GM12878 (cell line): ENCODE measurements around the gene MSX1. TPM values are rescaled to one million over a fixed set of nuclear protein-coding genes. Genes with fewer than 3 reads are reported as not detected.

Source experiments
- ATAC-seq: fragments of 200-7000 bp; cut with Tn5 transposase; 3 replicates; pipeline ENCODE4 v1.9.1; 2020; ENCODE audit warnings: mild to moderate bottlenecking, moderate library complexity
- BruUV-seq: library from RNA; stranded (reverse); fragments of 400-500 nt; replicated peaks from 2 replicates; lab custom pipeline; 2021; lab: Mats Ljungman, UMichigan
- CTCF ChIA-PET: fragments of 300-600 bp; sonication (Branson Sonifier 250); formaldehyde crosslinking; extraction: SDS; loops from one replicate; lab custom pipeline; 2021; ENCODE audit warnings: inconsistent platforms; lab: Yijun Ruan, JAX
- POLR2A ChIA-PET: fragments of 350-600 bp; formaldehyde crosslinking; extraction: SDS; loops from one replicate; lab custom pipeline; 2021; ENCODE audit warnings: inconsistent platforms; lab: Charles Lee
- RAD21 ChIA-PET: fragments of 300-600 bp; sonication (Branson Sonifier 250); formaldehyde crosslinking; loops from one replicate; lab custom pipeline; 2023; ENCODE audit warnings: antibody characterized with exemption; ENCODE audit not compliant: unreplicated experiment; lab: Charles Lee
- SMC1A ChIA-PET: fragments of 300-600 bp; sonication (Branson Sonifier 250); formaldehyde crosslinking; loops from one replicate; lab custom pipeline; 2023; ENCODE audit not compliant: unreplicated experiment, uncharacterized antibody; lab: Charles Lee
- DNase-seq: peaks from one replicate; pipeline ENCODE4 v3.0.0-alpha.2; 2011; ENCODE audit warnings: low read depth, low spot score
- FAIRE-seq: peaks from 3 replicates; lab custom pipeline; 2011; peaks lifted over from hg19 to GRCh38; lab: Jason Lieb, UNC
- H2AFZ ChIP-seq: 2 replicates; pipeline ENCODE4 v1.6.0; 2011; ENCODE audit warnings: low read depth, low read length, control low read depth; ENCODE audit not compliant: control insufficient read depth
- H3K27ac ChIP-seq: 2 replicates; pipeline ENCODE4 v1.5.1; 2011; ENCODE audit warnings: control low read depth; ENCODE audit not compliant: control insufficient read depth, insufficient read depth
- H3K27me3 ChIP-seq, 2 experiments: replicated peaks in 1 of 2; 2 replicates each; pipeline versions ENCODE4 v1.6.0 to v1.6.1; 2011; ENCODE audit warnings: low read length in 1 of 2; ENCODE audit not compliant: control insufficient read depth in 2 of 2, insufficient read depth in 2 of 2
- H3K36me3 ChIP-seq, 2 experiments: 2 replicates each; pipeline ENCODE4 v1.5.1; 2011; ENCODE audit warnings: low read length in 1 of 2; ENCODE audit not compliant: control insufficient read depth in 2 of 2, insufficient read depth in 2 of 2
- H3K4me1 ChIP-seq: 2 replicates; pipeline ENCODE4 v1.6.1; 2011; ENCODE audit warnings: mild to moderate bottlenecking, low read length, moderate library complexity, mixed read lengths; ENCODE audit not compliant: control insufficient read depth, insufficient read depth
- H3K4me2 ChIP-seq: 2 replicates; pipeline ENCODE4 v1.6.0; 2011; ENCODE audit warnings: control low read depth; ENCODE audit not compliant: control insufficient read depth, insufficient read depth
- H3K4me3 ChIP-seq: fragments of 200-600 bp; sonication (generic); 2 replicates; pipeline ENCODE4 v1.5.1; 2016
- H3K79me2 ChIP-seq: 2 replicates; pipeline ENCODE4 v1.6.0; 2011; ENCODE audit warnings: low read length; ENCODE audit not compliant: control insufficient read depth, insufficient read depth
- H3K9ac ChIP-seq: 2 replicates; pipeline ENCODE4 v1.8.0; 2011; ENCODE audit warnings: low read length, control low read depth, mixed read lengths; ENCODE audit not compliant: control insufficient read depth, insufficient read depth
- H3K9me3 ChIP-seq: replicated peaks from 3 replicates; pipeline ENCODE4 v1.5.1; 2011; ENCODE audit warnings: mild to moderate bottlenecking, low read length; ENCODE audit not compliant: control insufficient read depth, insufficient read depth
- H4K20me1 ChIP-seq: 2 replicates; pipeline ENCODE4 v1.6.0; 2011; ENCODE audit not compliant: control insufficient read depth, insufficient read depth
- ATF7 ChIP-seq: fragments of 450-650 bp; IDR thresholded peaks from 2 replicates; pipeline ENCODE4 v1.6.1; 2016; ENCODE audit warnings: low read depth, mild to moderate bottlenecking
- BCL11A ChIP-seq: IDR thresholded peaks from 2 replicates; pipeline ENCODE4 v1.6.1; 2011; ENCODE audit warnings: low read depth, low read length
- CEBPB ChIP-seq, 2 experiments: fragments of 150-350 bp in 1 of 2; IDR thresholded peaks; 2 replicates each; pipeline ENCODE4 v1.6.1; 2012 to 2014; ENCODE audit warnings: low read depth in 2 of 2, low read length in 2 of 2, borderline replicate concordance in 1 of 2, inconsistent platforms in 1 of 2
- EZH2 ChIP-seq: IDR thresholded peaks from 2 replicates; pipeline ENCODE4 v1.6.1; 2012; ENCODE audit warnings: low read depth, mild to moderate bottlenecking, control low read depth, inconsistent platforms, low read length, borderline replicate concordance; ENCODE audit not compliant: control insufficient read depth
- GABPA ChIP-seq: IDR thresholded peaks from 2 replicates; pipeline ENCODE4 v1.6.1; 2014; ENCODE audit warnings: antibody characterized with exemption, low read depth, mild to moderate bottlenecking, inconsistent platforms
- GATAD2B ChIP-seq: fragments of 450-650 bp; conservative IDR thresholded peaks from 2 replicates; pipeline ENCODE4 v1.6.1; 2017; ENCODE audit warnings: low read depth, mild to moderate bottlenecking, moderate library complexity
- HCFC1 ChIP-seq: fragments of 150-350 bp; IDR thresholded peaks from 2 replicates; pipeline ENCODE4 v1.6.1; 2014; ENCODE audit warnings: low read length
- IKZF1 ChIP-seq: fragments of 450-650 bp; conservative IDR thresholded peaks from 2 replicates; pipeline ENCODE4 v1.6.1; 2017; ENCODE audit warnings: antibody characterized with exemption, mild to moderate bottlenecking
- KAT2A ChIP-seq: conservative IDR thresholded peaks from 2 replicates; pipeline ENCODE4 v1.6.1; 2011; ENCODE audit warnings: low read depth, low read length; ENCODE audit not compliant: control insufficient read depth
- LARP7 ChIP-seq: fragments of 450-650 bp; IDR thresholded peaks from 2 replicates; pipeline ENCODE4 v1.6.1; 2017; ENCODE audit warnings: mild to moderate bottlenecking
- SIN3A ChIP-seq: IDR thresholded peaks from 2 replicates; pipeline ENCODE4 v1.6.1; 2012; ENCODE audit warnings: low read depth, low read length, improper control_type of control experiment
- SMAD1 ChIP-seq: fragments of 450-650 bp; IDR thresholded peaks from 2 replicates; pipeline ENCODE4 v1.6.1; 2018; ENCODE audit warnings: mild to moderate bottlenecking, low read depth; ENCODE audit not compliant: partially characterized antibody
- TAF1 ChIP-seq: IDR thresholded peaks from 2 replicates; pipeline ENCODE4 v1.6.1; 2011; ENCODE audit warnings: mild to moderate bottlenecking, low read depth, low read length, borderline replicate concordance
- WRNIP1 ChIP-seq: IDR thresholded peaks from 2 replicates; pipeline ENCODE4 v1.6.1; 2011; ENCODE audit warnings: low read depth, low read length, improper control_type of control experiment, borderline replicate concordance
- ZNF217 ChIP-seq: fragments of 450-650 bp; IDR thresholded peaks from 2 replicates; pipeline ENCODE4 v1.6.1; 2017; ENCODE audit warnings: antibody characterized with exemption, mild to moderate bottlenecking
- ZZZ3 ChIP-seq: IDR thresholded peaks from 2 replicates; pipeline ENCODE4 v1.6.1; 2011; ENCODE audit warnings: low read depth; ENCODE audit not compliant: control insufficient read depth, insufficient read length
- WGBS: methylation state at CpG from one replicate; pipeline ENCODE4 v1.1.6; 2016; ENCODE audit warnings: low lambda C conversion rate; ENCODE audit not compliant: insufficient replicate concordance, insufficient coverage; ENCODE audit errors: missing lambda C conversion rate; 5-methylcytosine and 5-hydroxymethylcytosine counted together
- in situ Hi-C: fragments of 300-500 bp; cut with MboI; formaldehyde crosslinking; loops from 9 replicates; pipeline ENCODE4 v1.14.3; 2018; ENCODE audit warnings: mixed read lengths
- intact Hi-C: fragments of 100-400 bp; cut with micrococcal nuclease; formaldehyde crosslinking; loops from one replicate; pipeline ENCODE4 v1.14.2; 2022; ENCODE audit not compliant: unreplicated experiment
- polyA plus RNA-seq, 11 experiments: library from polyadenylated mRNA; depleted of rRNA in 4 of 11; unstranded in 6 of 11; stranded (reverse) in 5 of 11; fragments of >200 nt; fragmentation: Nextera tagmentation in 4 of 11; fragmentation: Illumina TruSeq in 1 of 11; extraction: Ambion mirVana in 4 of 11; extraction: Trizol in 1 of 11; gene quantifications; 1 replicate in 1 of 11; 2 replicates in 10 of 11; pipeline versions ENCODE4 v1.2.1 to v1.2.3, GENCODE V29; 2011 to 2016; ENCODE audit warnings: inconsistent platforms in 2 of 11, missing spikeins in 2 of 11, low read depth in 1 of 11
- total RNA-seq, 4 experiments: library from RNA; depleted of rRNA in 3 of 4; stranded (reverse); fragments of >200 nt in 3 of 4; fragmentation: Illumina TruSeq in 1 of 4; extraction: Trizol in 1 of 4; gene quantifications; 2 replicates each; pipeline versions ENCODE4 v1.2.1 to v1.2.3, GENCODE V29; 2013 to 2021
- TF ChIP-seq, protein P1 (sequence below): fragments of 450-650 bp; IDR thresholded peaks from 2 replicates; pipeline ENCODE4 v1.6.1; 2017; ENCODE audit warnings: borderline replicate concordance
- TF ChIP-seq, protein P2 (sequence below): IDR thresholded peaks from 2 replicates; pipeline ENCODE4 v1.6.1; 2011; ENCODE audit warnings: borderline replicate concordance, low read depth, mild to moderate bottlenecking, moderate library complexity, low read length; ENCODE audit not compliant: insufficient read depth, poor library complexity, severe bottlenecking

The MSX1 gene
- total and polyA plus RNA-seq, 10 of the 15 experiments (the other 5 are each of a cell fraction or from before 2014, with no cell fraction given), result 0.04 to 0.56 (median 0.15) TPM; not detected in 2

DNA sequence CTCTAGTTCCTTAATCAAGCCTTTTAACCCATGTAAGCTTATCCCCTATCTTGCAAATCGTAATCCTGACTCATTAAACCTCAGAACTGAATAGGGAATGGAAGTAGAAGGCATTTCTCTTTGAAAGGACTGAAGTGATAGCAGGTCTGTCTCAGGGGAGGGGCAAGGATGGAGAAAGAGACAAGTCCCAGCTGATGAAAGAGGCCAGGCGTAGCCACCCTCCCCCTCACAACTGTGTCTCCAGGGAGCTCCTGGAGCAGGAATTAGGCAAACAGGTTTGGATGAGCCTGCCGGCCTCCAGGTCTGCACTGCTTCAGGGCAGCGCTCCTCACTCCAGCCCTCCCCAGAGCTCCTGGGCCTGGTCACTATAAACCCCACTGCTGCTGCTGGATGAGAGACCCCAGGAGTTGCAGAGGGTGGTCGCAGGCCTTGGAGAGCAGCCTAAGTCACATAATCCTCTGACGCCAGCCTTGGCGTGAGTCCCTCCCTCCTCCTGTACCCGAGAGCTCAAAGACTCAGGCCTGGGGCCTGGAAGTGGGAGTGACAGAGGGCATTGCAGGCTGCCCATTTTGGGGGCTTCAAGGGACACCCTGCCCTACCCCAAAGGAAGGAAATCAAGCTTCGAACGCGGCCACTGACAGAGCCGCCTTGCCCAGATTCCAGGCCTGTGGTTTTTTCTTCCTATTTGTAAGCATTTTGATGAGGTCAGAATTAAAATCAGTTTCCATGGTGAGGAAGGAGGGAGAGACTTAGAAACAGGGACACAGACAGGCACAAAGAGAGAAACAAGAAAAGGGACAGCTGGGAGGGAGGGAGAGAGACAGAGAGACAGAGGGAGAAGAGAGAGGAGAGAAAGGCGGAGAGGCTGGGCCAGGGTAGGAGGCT lies 21.2 kb upstream of the MSX1 start:
- H3K36me3 ChIP-seq, result no peaks in the 10 kb centered on the region
- BruUV-seq, result no TSS peak
- TF ChIP-seq ZZZ3, result no peak
- TF ChIP-seq SIN3A, result no peak
- no peak for TF ChIP-seq IKZF1
- TF ChIP-seq WRNIP1, result no peak
- TF ChIP-seq CEBPB (IDR thresholded peaks at IDR 0.05; ENCODE audit: borderline replicate concordance in 1 of 2, low read depth in 2 of 2, low read length in 2 of 2), result no peak
- no peak for TF ChIP-seq SMAD1
- TF ChIP-seq BCL11A, result no peak
- no peak for TF ChIP-seq EZH2
- no peak for TF ChIP-seq GABPA
- no peak for TF ChIP-seq LARP7
- TF ChIP-seq, protein P1, sequence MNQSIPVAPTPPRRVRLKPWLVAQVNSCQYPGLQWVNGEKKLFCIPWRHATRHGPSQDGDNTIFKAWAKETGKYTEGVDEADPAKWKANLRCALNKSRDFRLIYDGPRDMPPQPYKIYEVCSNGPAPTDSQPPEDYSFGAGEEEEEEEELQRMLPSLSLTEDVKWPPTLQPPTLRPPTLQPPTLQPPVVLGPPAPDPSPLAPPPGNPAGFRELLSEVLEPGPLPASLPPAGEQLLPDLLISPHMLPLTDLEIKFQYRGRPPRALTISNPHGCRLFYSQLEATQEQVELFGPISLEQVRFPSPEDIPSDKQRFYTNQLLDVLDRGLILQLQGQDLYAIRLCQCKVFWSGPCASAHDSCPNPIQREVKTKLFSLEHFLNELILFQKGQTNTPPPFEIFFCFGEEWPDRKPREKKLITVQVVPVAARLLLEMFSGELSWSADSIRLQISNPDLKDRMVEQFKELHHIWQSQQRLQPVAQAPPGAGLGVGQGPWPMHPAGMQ, result no peak
- no peak for TF ChIP-seq KAT2A
- TF ChIP-seq, protein P2, sequence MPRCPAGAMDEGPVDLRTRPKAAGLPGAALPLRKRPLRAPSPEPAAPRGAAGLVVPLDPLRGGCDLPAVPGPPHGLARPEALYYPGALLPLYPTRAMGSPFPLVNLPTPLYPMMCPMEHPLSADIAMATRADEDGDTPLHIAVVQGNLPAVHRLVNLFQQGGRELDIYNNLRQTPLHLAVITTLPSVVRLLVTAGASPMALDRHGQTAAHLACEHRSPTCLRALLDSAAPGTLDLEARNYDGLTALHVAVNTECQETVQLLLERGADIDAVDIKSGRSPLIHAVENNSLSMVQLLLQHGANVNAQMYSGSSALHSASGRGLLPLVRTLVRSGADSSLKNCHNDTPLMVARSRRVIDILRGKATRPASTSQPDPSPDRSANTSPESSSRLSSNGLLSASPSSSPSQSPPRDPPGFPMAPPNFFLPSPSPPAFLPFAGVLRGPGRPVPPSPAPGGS, result no peak
- no peak for TF ChIP-seq HCFC1
- no peak for TF ChIP-seq ZNF217
- no peak for TF ChIP-seq TAF1
- no peak for TF ChIP-seq GATAD2B
- no peak for TF ChIP-seq ATF7
- no peak for FAIRE-seq
- no peaks in the 10 kb centered on the region; a peak in 1 of 4 replicates for H3K27me3 ChIP-seq
- H3K4me2 ChIP-seq, result no peak overlapping the region
- ATAC-seq, result no peak
- WGBS, result 51% methylated on average over 13 of the region's 13 CpGs
- no peak overlapping the region for H3K27ac ChIP-seq
- ChIA-PET POLR2A (no interaction called here), RAD21 (no interaction called here), SMC1A (no interaction called here), CTCF (no interaction called here)
- no peak overlapping the region for H2AFZ ChIP-seq
- H3K9me3 ChIP-seq, result no peaks in the 10 kb centered on the region; the same call in 1 of the 3 replicates
- no peaks in the 10 kb centered on the region for H4K20me1 ChIP-seq
- no peaks in the 10 kb centered on the region for H3K4me1 ChIP-seq
- H3K79me2 ChIP-seq, result no peaks in the 10 kb centered on the region
- H3K4me3 ChIP-seq, result no peak overlapping the region
- intact Hi-C loops, result no loop called here
- in situ Hi-C loops, result no loop called here
- no peak overlapping the region for H3K9ac ChIP-seq
- DNase-seq, result no peak
